HCEC 1CT (cell line): ENCODE results near the gene GPR142.
"Not testable (repeated sequence)": the region's sequence is repeated elsewhere in the genome, so short reads cannot be mapped to it uniquely, and the experiment has no call there.

ENCODE experiments used
- DNase-seq: peaks from one replicate; pipeline ENCODE4 v3.0.0-alpha.2; 2017

GPR142 gene

DNA sequence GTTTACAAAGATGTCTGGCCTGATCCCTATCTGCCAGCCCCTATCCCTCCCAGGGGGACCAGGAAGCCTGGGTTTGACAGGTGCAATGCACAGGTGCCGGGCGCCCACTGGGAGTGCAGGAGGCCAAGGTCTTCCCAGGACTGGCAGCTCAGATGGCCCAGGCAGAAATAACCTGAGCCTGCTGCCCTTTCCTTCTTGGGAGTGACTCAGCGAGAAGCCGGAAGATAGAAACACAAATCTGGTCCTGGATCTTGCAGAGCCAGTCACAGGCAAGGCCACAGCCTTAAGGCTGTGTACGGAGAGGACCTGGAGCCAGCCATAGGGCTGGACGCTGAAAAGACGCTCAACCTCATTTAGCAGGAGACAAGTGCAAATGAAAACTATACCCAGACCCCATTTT lies 27.7 kb downstream of the GPR142 start:
- DNase-seq, result no peak

DNA sequence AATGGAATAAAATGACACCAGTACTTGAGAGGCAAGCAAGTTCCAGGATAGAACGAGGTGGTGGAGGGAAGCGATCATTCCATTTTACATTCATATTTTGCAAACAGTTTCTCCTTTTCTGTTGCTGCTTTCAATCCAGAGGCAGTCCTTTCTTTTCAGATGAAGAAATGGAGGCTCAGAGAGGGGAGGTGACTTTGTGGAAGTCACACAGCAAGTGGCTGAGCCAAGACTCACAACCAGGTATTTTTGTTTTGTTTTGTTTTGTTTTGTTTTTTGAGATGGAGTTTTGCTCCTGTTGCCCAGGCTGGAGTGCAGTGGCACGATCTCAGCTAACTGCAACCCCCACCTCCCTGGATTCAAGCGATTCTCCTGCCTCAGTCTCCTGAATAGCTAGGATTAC lies 29.3 kb downstream of the GPR142 start:
- no peak for DNase-seq

DNA sequence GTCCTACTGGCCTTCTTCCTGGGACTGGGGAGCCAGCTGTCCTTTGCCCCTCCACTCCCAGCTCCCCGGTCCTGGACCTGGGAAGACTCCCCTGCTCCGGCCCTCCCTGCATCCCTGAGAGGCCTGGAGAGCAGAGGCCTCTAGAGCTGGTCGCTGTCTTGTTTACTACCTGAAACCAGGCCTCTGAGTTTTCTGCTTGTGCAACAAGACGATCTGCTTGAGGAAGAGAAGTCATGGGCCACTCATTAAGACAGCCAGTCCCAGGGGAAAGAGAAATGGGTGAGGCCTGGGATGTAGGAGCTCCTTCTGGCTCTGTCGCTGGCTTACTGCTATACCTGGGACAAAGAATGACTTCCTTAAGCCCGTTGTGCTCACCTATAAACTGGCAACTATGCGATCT lies 34.7 kb downstream of the GPR142 start:
- DNase-seq, result no peak

DNA sequence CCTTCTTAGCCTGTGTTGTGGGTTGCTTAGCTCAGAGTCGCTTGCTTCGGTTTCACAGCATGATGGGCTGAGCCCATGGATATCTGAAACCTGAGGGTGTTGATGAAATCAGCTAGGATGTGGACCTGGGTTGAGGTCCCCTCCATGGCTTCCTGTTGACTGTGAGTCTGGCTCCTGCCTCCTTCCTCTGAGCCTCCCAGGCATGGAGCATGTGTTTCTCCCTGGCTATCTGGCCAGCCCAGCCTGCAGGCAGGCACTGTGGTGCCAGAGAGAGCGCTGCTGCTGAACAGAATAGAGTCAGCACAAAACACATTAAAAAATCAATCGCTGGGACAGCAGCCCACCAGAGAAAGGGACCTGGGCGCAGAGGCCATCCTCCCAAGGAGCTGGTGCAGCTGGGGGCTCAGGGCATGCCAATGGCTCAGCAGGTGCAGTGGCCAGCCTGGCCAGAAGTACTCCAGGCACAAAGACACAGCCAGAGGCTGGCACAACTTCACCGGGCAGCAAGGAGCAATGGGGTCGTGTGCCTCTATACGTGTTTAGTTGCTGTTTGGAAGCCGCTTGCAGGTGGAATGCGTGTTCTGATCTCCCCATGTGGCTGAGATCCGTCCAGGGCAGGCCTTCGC lies 36.3 kb downstream of the GPR142 start:
- DNase-seq, result no peak

DNA sequence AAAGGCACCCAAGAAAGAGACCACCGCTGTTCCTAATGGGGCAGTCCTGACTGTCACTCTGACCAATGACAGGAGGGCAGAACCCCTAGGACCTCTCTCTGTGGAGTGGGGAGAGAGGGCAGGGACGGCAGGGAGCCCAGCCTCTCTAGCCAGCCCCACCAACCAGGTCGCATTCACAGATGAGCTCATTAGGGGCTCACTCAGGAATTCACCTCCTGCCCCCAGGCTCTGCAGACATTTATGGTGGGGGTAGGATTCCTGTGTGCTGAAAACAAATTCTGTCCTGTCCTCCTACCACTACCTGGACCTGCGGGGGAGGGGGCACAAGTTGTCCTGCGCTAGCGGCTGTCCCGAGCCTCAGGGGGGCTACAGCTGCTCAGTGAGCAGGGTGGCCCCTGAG lies 36.9 kb downstream of the GPR142 start:
- DNase-seq, result no peak

DNA sequence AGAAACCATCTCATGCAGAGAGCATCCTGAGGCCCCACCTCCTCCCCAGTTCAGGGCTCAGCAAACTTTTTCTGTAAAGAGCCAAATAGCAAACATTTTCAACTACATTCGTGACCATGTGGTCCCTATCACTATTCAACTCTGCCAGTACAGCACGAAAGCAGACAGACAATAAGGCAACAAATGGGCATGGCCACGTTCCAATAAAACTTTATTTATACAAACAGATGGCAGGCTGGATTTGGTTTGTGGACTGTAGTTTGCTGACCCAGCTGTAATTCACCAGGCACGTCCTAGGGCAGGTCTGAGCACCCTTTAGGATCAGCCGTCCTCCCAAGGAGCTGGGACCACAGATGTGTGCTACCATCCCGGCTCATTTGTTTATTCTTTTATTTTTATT lies 37.5 kb downstream of the GPR142 start:
- no peak for DNase-seq

DNA sequence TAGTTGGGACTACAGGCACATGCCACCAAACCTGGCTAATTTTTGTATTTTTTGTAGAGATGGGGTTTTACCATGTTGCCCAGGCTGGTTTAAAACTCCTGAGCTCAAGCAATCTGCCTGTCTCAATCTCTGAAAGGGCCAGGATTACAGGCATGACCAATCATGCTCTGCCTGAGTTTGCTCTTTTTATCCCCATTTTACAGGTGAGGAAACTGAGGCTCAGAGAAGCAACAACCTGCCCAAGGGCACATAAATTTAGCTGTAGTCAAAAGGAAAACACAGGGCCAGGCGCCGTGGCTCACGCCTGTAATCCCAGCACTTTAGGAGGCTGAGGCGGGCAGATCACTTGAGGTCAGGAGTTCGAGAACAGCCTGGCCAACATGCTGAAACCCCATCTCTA lies 38.0 kb downstream of the GPR142 start:
- not testable (repeated sequence) for DNase-seq

DNA sequence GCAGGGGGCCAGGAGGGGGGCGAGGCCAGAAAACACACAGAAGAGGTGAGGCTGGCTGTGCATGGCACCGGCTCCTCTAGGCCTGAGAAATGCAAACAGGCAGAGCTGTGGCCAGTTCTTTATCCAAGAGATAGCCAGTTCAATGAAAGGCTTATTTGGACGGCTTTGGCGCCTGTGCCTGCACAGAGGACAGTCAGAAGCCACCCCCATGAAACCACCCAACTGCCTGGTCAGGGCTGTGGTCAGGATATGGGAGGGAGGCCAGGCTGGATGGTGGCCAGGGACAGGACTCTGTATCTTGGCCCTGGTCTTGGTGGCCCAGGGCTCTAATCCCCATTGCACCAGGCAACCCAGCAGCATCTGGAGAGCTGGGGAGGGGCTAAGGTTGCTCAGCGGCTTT lies 40.1 kb downstream of the GPR142 start:
- no peak for DNase-seq

DNA sequence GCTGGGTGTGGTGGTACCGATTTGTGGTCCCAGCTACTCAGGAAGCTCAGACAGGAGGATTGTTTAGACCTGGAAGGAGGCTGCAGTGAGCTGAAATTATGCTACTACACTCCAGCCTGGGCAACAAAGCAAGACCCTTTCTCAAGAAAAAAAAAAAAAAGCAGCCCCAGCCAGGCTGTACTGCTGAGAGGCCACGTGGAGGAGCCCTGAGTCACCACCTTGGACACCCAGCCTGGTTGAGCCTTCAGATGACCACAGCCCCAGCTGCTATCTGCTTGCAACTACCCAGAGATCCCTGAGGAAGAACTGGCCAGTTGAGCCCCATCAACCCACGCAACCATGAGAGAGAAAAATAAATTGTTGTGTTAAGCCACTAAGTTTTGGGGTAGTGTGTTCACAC lies 41.0 kb downstream of the GPR142 start:
- no peak for DNase-seq

DNA sequence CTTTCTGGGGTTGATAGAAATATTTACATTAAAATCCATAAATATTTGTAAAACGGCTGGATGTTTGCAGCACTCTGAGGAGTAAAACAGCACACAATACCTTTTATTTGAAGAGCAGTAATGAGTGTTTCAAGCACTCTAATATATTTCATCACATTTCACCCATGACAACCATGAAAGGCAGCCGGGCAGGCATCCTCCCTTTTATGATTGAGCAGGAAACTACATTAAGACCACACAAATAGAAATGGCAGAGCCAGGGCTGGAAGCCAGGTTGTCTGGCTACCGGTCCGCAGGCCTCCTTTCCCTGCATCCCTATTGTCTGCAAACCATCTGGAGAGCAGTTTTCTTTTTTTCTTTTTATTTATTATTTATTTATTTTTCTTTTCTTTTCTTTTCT lies 41.5 kb downstream of the GPR142 start:
- DNase-seq, result no peak

DNA sequence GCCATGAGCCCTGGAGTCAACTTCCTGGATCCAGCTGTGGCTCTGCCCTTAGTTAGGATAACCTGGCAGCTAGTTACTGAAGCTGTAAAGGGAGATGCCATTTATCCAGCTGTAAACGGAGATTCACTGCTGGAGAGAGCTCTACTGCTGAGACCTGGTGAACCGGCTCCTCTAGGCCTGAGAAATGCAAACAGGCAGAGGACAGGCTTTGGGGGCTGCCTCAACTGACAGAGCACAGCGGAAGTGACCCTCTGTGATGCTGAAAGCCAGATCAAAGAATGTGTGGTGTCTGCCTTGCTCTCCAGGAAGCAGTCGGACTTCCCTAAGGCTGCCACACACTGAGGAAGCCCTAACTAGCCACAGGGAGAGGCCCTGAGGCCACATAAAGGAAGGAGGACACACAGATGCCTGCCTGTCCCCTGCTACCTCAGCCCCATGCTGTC lies 42.7 kb downstream of the GPR142 start:
- DNase-seq, result no peak

DNA sequence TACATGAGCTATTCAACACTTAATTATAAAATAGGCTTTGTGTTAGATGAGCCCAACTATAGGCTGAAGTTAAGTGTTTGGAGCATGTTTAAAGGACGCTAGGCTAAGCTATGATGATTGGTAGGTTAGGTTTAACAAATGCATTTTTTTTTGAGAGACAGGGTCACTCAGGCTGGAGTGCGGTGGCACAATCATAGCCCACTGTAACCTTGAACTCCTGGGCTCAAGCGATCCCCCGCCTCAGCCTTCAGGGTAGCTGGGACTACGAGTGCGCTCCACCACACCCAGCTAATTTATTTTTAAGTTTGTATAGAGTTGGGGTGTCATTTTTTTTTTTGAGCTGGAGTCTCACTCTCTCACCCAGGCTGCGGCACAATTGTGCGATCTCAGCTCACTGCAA lies 45.3 kb downstream of the GPR142 start:
- DNase-seq, result no peak

DNA sequence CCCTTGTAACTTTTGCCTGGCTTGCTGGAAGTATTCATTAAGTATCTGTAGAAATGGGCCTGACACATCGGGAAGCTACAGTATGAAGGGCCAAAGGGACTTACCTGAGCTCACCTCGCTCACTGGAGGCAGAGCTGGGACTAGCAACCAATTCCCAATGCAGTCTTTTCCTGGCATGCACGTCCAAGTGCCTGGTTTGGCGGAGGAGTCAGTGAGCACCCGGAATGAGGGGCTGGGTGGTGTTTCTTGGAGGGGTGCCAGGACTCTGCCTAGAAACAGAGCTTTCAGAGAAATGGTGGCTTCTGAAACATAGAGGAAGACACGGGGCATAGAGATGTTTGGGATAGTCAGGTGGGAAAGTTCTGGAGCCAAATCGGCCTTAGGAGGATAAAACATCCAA lies 46.2 kb downstream of the GPR142 start:
- no peak for DNase-seq

DNA sequence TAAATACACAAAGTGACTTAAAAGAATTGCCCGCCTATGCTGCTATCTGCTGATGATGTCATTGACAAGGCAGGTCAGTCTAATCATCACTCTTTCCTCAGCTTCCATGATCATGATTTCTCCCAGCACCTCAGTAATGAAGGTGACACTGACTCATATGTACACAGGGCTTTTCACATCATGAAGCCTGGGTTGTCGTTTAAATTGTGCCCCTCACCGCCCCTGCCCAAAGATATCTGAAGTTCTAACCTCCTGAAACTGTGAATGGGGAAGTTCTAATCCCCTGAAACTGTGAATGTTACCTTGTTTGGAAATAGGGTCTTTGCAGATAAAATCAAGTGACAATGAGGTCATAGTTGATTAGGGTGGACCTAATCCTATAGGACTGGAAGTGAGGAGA lies 47.2 kb downstream of the GPR142 start:
- no peak for DNase-seq

DNA sequence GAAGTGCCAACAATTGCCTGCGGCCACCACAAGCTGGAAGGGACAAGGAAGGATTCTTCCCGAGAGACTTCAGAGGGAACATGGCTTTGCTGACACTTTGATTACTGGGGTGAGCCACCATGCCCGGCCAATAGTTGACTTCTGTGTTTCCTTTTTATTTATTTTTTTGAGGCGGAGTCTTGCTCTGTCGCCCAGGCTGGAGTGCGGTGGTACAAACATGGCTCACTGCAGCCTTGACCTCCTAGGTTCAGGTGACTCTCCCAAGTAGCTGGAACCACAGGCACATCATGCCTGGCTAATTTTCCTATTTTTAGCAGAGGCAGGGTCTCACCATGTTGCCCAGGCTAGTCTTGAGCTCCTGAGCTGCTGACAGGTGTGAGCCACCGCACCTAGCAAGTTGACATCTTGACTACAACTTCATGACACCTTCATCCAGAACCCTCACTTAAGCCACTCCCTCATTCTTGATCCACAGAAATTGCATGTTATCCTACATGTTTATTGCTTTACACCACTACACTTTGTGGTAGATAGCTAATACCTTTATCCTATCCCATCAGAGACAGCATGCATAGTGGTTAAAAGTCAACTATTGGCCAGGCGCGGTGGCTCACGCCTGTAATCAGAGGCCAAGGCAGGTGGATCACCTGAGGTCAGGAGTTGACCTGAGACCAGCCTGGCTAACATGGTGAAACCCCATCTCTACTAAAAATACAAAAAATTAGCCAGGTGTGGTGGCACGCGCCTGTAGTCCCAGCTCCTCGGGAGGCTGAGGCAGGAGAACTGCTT lies 48.5 kb downstream of the GPR142 start:
- no peak for DNase-seq

DNA sequence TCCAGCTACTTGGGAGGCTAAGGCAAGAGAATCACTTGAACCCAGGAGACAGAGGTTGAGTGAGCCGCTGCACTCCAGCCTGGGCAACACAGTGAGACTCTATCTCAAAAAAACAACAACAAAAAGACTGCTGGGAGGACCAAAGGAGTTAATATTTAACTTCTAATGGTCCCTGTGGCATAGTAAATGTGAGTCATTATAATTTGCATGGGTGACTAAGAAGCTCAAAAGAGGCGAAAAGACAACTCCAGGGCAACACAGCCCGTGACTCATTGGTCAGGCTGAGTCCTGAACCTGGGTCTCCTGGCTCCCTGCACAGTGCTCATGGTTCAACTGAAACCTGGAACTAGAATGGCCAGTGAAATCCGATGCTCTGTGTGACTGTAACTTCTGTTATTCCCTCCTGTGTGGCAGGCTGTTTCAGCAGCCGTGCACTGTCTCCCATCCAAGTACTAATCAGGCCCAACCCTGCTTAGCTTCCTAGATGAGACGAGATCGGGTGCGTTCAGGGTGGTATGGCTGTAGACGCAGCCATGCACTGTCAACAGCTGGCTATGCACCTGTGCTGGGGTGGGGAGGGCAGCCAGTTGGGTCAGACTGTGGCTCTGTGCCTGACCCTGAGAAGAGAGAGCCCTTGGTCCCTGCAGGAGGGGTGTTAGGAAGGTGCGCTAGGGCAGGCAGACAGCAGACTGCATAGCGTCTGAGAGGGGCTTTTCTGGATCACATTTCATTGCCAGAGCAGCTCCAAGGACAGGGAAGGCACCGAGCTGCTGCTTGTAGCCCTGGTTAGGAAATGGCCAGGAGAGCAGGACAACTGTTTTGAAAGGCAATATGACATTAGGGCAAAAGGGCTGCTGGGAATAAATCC lies 50.1 kb downstream of the GPR142 start:
- DNase-seq, result no peak

DNA sequence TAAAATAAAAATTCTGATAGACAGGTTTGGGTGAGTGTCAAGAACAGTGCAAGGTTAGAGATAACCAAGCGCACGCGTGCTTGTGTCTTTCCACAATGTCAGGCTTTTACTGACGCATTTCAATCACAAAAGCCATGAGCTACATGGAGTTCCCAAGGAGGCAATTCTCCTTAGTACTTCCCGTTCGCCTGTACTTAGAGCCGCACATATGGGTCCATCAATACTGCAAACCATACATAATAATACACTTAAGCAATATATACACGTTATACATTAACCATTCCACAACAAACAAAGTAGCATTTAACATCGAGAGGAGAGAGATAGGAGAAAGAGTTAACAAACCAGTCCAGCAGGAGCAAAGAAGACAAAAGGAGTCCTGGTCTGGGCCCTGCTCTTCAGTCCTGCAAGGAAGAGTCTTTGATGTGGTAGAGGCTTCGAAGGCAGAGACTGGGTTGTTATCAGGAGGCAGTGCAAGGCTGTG lies 52.7 kb downstream of the GPR142 start:
- DNase-seq, result no peak
